Brain pericyte (primary cell): ENCODE results near the gene DGKI.

Source experiments
- DNase-seq: peaks from one replicate; pipeline ENCODE4 v3.0.0-alpha.2; 2012; ENCODE audit warnings: low read depth, low spot score

The DGKI gene

GRCh38 chr7:137354961-137355360 is 491.8 kb downstream of the DGKI start:
- no peak for DNase-seq

GRCh38 chr7:137354396-137354795 is 492.4 kb downstream of the DGKI start:
- DNase-seq = no peak

- DNase-seq = no peak
Measured at GRCh38 chr7:137351941-137352340, 494.8 kb downstream of the DGKI start.

- no peak for DNase-seq
Measured at GRCh38 chr7:137345799-137346449, 500.9 kb downstream of the DGKI start.

- peak; percentile 63 for DNase-seq
Measured at GRCh38 chr7:137343281-137343841, 503.4 kb downstream of the DGKI start, which contains the start of gene PTN. PTN (minus strand) TSS chr7:137343733; CDS start chr7:137254973, 88,760 bp downstream.

- no peak for DNase-seq
Measured at GRCh38 chr7:137342828-137343261, 503.9 kb downstream of the DGKI start.

GRCh38 chr7:137342265-137342664 is 504.5 kb downstream of the DGKI start:
- DNase-seq = no peak

- no peak for DNase-seq
Measured at GRCh38 chr7:137337902-137338301, 508.9 kb downstream of the DGKI start.

- DNase-seq = no peak
Measured at GRCh38 chr7:137335814-137336213, 511.0 kb downstream of the DGKI start.

- peak; percentile 82 for DNase-seq
Measured at GRCh38 chr7:137331378-137331777, 515.4 kb downstream of the DGKI start.
